ENCODE data around the gene LEF1.
"Not testable (repeated sequence)": the region's sequence is repeated elsewhere in the genome, so short reads cannot be mapped to it uniquely, and the experiment has no call there.

The LEF1 gene

GRCh38 chr4:108060164-108060563 is 108.6 kb downstream of the LEF1 start:
- DNase-seq (ENCODE audit: low spot score): no peak

GRCh38 chr4:108058685-108059440 is 109.9 kb downstream of the LEF1 start:
- peak; percentile 41 for DNase-seq (ENCODE audit: low spot score)

- no peak for DNase-seq (ENCODE audit: low spot score)
Observed at GRCh38 chr4:108056418-108056817, 112.3 kb downstream of the LEF1 start.

- no peak for DNase-seq (ENCODE audit: low spot score)
Observed at GRCh38 chr4:108055787-108056186, 112.9 kb downstream of the LEF1 start.

- DNase-seq (ENCODE audit: low spot score): no peak
Observed at GRCh38 chr4:108054025-108054638, 114.6 kb downstream of the LEF1 start.

- no peak for DNase-seq (ENCODE audit: low spot score)
Observed at GRCh38 chr4:108053251-108053711, 115.5 kb downstream of the LEF1 start.

- no peak for DNase-seq (ENCODE audit: low spot score)
Observed at GRCh38 chr4:108052558-108053120, 116.1 kb downstream of the LEF1 start.

- DNase-seq (ENCODE audit: low spot score): no peak
Observed at GRCh38 chr4:108051343-108051742, 117.4 kb downstream of the LEF1 start.

GRCh38 chr4:108050166-108051111 is 118.3 kb downstream of the LEF1 start:
- not testable (repeated sequence) for DNase-seq (ENCODE audit: low spot score)

GRCh38 chr4:108049406-108049805 is 119.3 kb downstream of the LEF1 start:
- DNase-seq (ENCODE audit: low spot score): no peak

GRCh38 chr4:108048997-108049396 is 119.7 kb downstream of the LEF1 start:
- DNase-seq (ENCODE audit: low spot score): no peak

- DNase-seq (ENCODE audit: low spot score): no peak
Observed at GRCh38 chr4:108048157-108048556, 120.6 kb downstream of the LEF1 start.

GRCh38 chr4:108047199-108047598 is 121.5 kb downstream of the LEF1 start:
- DNase-seq (ENCODE audit: low spot score): no peak

GRCh38 chr4:108045687-108046024 is 123.1 kb downstream of the LEF1 start:
- no peak for DNase-seq (ENCODE audit: low spot score)

- DNase-seq (ENCODE audit: low spot score): no peak
Observed at GRCh38 chr4:108044951-108045686, 123.6 kb downstream of the LEF1 start.

GRCh38 chr4:108043526-108043925 is 125.2 kb downstream of the LEF1 start:
- DNase-seq (ENCODE audit: low spot score): no peak

- DNase-seq (ENCODE audit: low spot score): no peak
Observed at GRCh38 chr4:108042927-108043326, 125.8 kb downstream of the LEF1 start.

GRCh38 chr4:108037884-108038283 is 130.8 kb downstream of the LEF1 start:
- no peak for DNase-seq (ENCODE audit: low spot score)

GRCh38 chr4:108036213-108036612 is 132.5 kb downstream of the LEF1 start:
- DNase-seq (ENCODE audit: low spot score): no peak

GRCh38 chr4:108035691-108036090 is 133.0 kb downstream of the LEF1 start:
- no peak for DNase-seq (ENCODE audit: low spot score)

GRCh38 chr4:108034565-108034964 is 134.2 kb downstream of the LEF1 start:
- no peak for DNase-seq (ENCODE audit: low spot score)

GRCh38 chr4:108033348-108033747 is 135.4 kb downstream of the LEF1 start:
- DNase-seq (ENCODE audit: low spot score): no peak

All from HuH-7.5 (cell line).